LNCaP clone FGC (cell line): Measurements from ENCODE around the gene RAB1A.

Experiments
- DNase-seq: peaks from one replicate; pipeline ENCODE4 v3.0.0-alpha.2; 2011; ENCODE audit warnings: low read depth
- H3K4me3 ChIP-seq: 2 replicates; pipeline ENCODE4 v1.5.1; 2011; ENCODE audit warnings: mild to moderate bottlenecking, low read depth, low read length, control low read depth
- CTCF ChIP-seq: IDR thresholded peaks from 2 replicates; pipeline ENCODE4 v1.5.1; 2012; ENCODE audit warnings: mild to moderate bottlenecking; ENCODE audit not compliant: control insufficient read depth, insufficient read depth; ENCODE audit errors: extremely low read depth

Gene RAB1A

GRCh38 chr2:65156041-65156440 is 26.1 kb upstream of the RAB1A start:
- no peak overlapping the region for H3K4me3 ChIP-seq
- DNase-seq = no peak
- no peak for TF ChIP-seq CTCF

GRCh38 chr2:65153515-65153914 is 23.6 kb upstream of the RAB1A start:
- no peak overlapping the region for H3K4me3 ChIP-seq
- no peak for TF ChIP-seq CTCF
- no peak for DNase-seq

- H3K4me3 ChIP-seq = no peak overlapping the region
- TF ChIP-seq CTCF = no peak
- DNase-seq = no peak
Observed at GRCh38 chr2:65146078-65146477, 16.2 kb upstream of the RAB1A start.

GRCh38 chr2:65144571-65144970 is 14.7 kb upstream of the RAB1A start:
- no peak overlapping the region for H3K4me3 ChIP-seq
- no peak for TF ChIP-seq CTCF
- no peak for DNase-seq

- DNase-seq = no peak
Observed at GRCh38 chr2:65142515-65142914, 12.6 kb upstream of the RAB1A start.

GRCh38 chr2:65137197-65137775 is 7.4 kb upstream of the RAB1A start:
- no peak for TF ChIP-seq CTCF
- DNase-seq = no peak
- no peak overlapping the region for H3K4me3 ChIP-seq

More at GRCh38 chr2:65142515-65142914, 12.6 kb upstream of the RAB1A start:
- TF ChIP-seq CTCF = no peak
- H3K4me3 ChIP-seq = no peak overlapping the region

GRCh38 chr2:65136253-65136652 is 6.3 kb upstream of the RAB1A start:
- H3K4me3 ChIP-seq = no peak overlapping the region
- DNase-seq = no peak
- TF ChIP-seq CTCF = no peak
